GM12878 (cell line): ENCODE measurements around the gene UBE2M. TPM values are rescaled to one million over a fixed set of nuclear protein-coding genes. Genes with fewer than 3 reads are reported as not detected.

Source experiments
- ATAC-seq: fragments of 200-7000 bp; cut with Tn5 transposase; 3 replicates; pipeline ENCODE4 v1.9.1; 2020; ENCODE audit warnings: mild to moderate bottlenecking, moderate library complexity
- BruUV-seq: library from RNA; stranded (reverse); fragments of 400-500 nt; replicated peaks from 2 replicates; lab custom pipeline; 2021; lab: Mats Ljungman, UMichigan
- CTCF ChIA-PET: fragments of 300-600 bp; sonication (Branson Sonifier 250); formaldehyde crosslinking; extraction: SDS; loops from one replicate; lab custom pipeline; 2021; ENCODE audit warnings: inconsistent platforms; lab: Yijun Ruan, JAX
- POLR2A ChIA-PET: fragments of 350-600 bp; formaldehyde crosslinking; extraction: SDS; loops from one replicate; lab custom pipeline; 2021; ENCODE audit warnings: inconsistent platforms; lab: Charles Lee
- RAD21 ChIA-PET: fragments of 300-600 bp; sonication (Branson Sonifier 250); formaldehyde crosslinking; loops from one replicate; lab custom pipeline; 2023; ENCODE audit warnings: antibody characterized with exemption; ENCODE audit not compliant: unreplicated experiment; lab: Charles Lee
- SMC1A ChIA-PET: fragments of 300-600 bp; sonication (Branson Sonifier 250); formaldehyde crosslinking; loops from one replicate; lab custom pipeline; 2023; ENCODE audit not compliant: unreplicated experiment, uncharacterized antibody; lab: Charles Lee
- DNase-seq: peaks from one replicate; pipeline ENCODE4 v3.0.0-alpha.2; 2011; ENCODE audit warnings: low read depth, low spot score
- FAIRE-seq: peaks from 3 replicates; lab custom pipeline; 2011; peaks lifted over from hg19 to GRCh38; lab: Jason Lieb, UNC
- H2AFZ ChIP-seq: 2 replicates; pipeline ENCODE4 v1.6.0; 2011; ENCODE audit warnings: low read depth, low read length, control low read depth; ENCODE audit not compliant: control insufficient read depth
- H3K27ac ChIP-seq: 2 replicates; pipeline ENCODE4 v1.5.1; 2011; ENCODE audit warnings: control low read depth; ENCODE audit not compliant: control insufficient read depth, insufficient read depth
- H3K27me3 ChIP-seq, 2 experiments: replicated peaks in 1 of 2; 2 replicates each; pipeline versions ENCODE4 v1.6.0 to v1.6.1; 2011; ENCODE audit warnings: low read length in 1 of 2; ENCODE audit not compliant: control insufficient read depth in 2 of 2, insufficient read depth in 2 of 2
- H3K36me3 ChIP-seq, 2 experiments: 2 replicates each; pipeline ENCODE4 v1.5.1; 2011; ENCODE audit warnings: low read length in 1 of 2; ENCODE audit not compliant: control insufficient read depth in 2 of 2, insufficient read depth in 2 of 2
- H3K4me1 ChIP-seq: 2 replicates; pipeline ENCODE4 v1.6.1; 2011; ENCODE audit warnings: mild to moderate bottlenecking, low read length, moderate library complexity, mixed read lengths; ENCODE audit not compliant: control insufficient read depth, insufficient read depth
- H3K4me2 ChIP-seq: 2 replicates; pipeline ENCODE4 v1.6.0; 2011; ENCODE audit warnings: control low read depth; ENCODE audit not compliant: control insufficient read depth, insufficient read depth
- H3K4me3 ChIP-seq: fragments of 200-600 bp; sonication (generic); 2 replicates; pipeline ENCODE4 v1.5.1; 2016
- H3K79me2 ChIP-seq: 2 replicates; pipeline ENCODE4 v1.6.0; 2011; ENCODE audit warnings: low read length; ENCODE audit not compliant: control insufficient read depth, insufficient read depth
- H3K9ac ChIP-seq: 2 replicates; pipeline ENCODE4 v1.8.0; 2011; ENCODE audit warnings: low read length, control low read depth, mixed read lengths; ENCODE audit not compliant: control insufficient read depth, insufficient read depth
- H3K9me3 ChIP-seq: replicated peaks from 3 replicates; pipeline ENCODE4 v1.5.1; 2011; ENCODE audit warnings: mild to moderate bottlenecking, low read length; ENCODE audit not compliant: control insufficient read depth, insufficient read depth
- H4K20me1 ChIP-seq: 2 replicates; pipeline ENCODE4 v1.6.0; 2011; ENCODE audit not compliant: control insufficient read depth, insufficient read depth
- BHLHE40 ChIP-seq, 2 experiments: fragments of 450-650 bp in 1 of 2; IDR thresholded peaks; 2 replicates each; pipeline ENCODE4 v1.6.1; 2011 to 2017; ENCODE audit warnings: low read depth in 2 of 2, borderline replicate concordance in 1 of 2, improper control_type of control experiment in 1 of 2, low read length in 1 of 2, mild to moderate bottlenecking in 1 of 2
- IKZF1 ChIP-seq: fragments of 450-650 bp; conservative IDR thresholded peaks from 2 replicates; pipeline ENCODE4 v1.6.1; 2017; ENCODE audit warnings: antibody characterized with exemption, mild to moderate bottlenecking
- NRF1 ChIP-seq: conservative IDR thresholded peaks from 2 replicates; pipeline ENCODE4 v1.6.1; 2011; ENCODE audit warnings: mild to moderate bottlenecking, low read depth, low read length, improper control_type of control experiment
- SMAD1 ChIP-seq: fragments of 450-650 bp; IDR thresholded peaks from 2 replicates; pipeline ENCODE4 v1.6.1; 2018; ENCODE audit warnings: mild to moderate bottlenecking, low read depth; ENCODE audit not compliant: partially characterized antibody
- SMARCA5 ChIP-seq: fragments of 450-650 bp; IDR thresholded peaks from 2 replicates; pipeline ENCODE4 v1.6.1; 2017; ENCODE audit warnings: mild to moderate bottlenecking
- WGBS: methylation state at CpG from one replicate; pipeline ENCODE4 v1.1.6; 2016; ENCODE audit warnings: low lambda C conversion rate; ENCODE audit not compliant: insufficient replicate concordance, insufficient coverage; ENCODE audit errors: missing lambda C conversion rate; 5-methylcytosine and 5-hydroxymethylcytosine counted together
- in situ Hi-C: fragments of 300-500 bp; cut with MboI; formaldehyde crosslinking; loops from 9 replicates; pipeline ENCODE4 v1.14.3; 2018; ENCODE audit warnings: mixed read lengths
- intact Hi-C: fragments of 100-400 bp; cut with micrococcal nuclease; formaldehyde crosslinking; loops from one replicate; pipeline ENCODE4 v1.14.2; 2022; ENCODE audit not compliant: unreplicated experiment
- polyA plus RNA-seq, 11 experiments: library from polyadenylated mRNA; depleted of rRNA in 4 of 11; unstranded in 6 of 11; stranded (reverse) in 5 of 11; fragments of >200 nt; fragmentation: Nextera tagmentation in 4 of 11; fragmentation: Illumina TruSeq in 1 of 11; extraction: Ambion mirVana in 4 of 11; extraction: Trizol in 1 of 11; gene quantifications; 1 replicate in 1 of 11; 2 replicates in 10 of 11; pipeline versions ENCODE4 v1.2.1 to v1.2.3, GENCODE V29; 2011 to 2016; ENCODE audit warnings: inconsistent platforms in 2 of 11, missing spikeins in 2 of 11, low read depth in 1 of 11
- total RNA-seq, 4 experiments: library from RNA; depleted of rRNA in 3 of 4; stranded (reverse); fragments of >200 nt in 3 of 4; fragmentation: Illumina TruSeq in 1 of 4; extraction: Trizol in 1 of 4; gene quantifications; 2 replicates each; pipeline versions ENCODE4 v1.2.1 to v1.2.3, GENCODE V29; 2013 to 2021
- TF ChIP-seq, protein P1 (sequence below): fragments of 450-650 bp; conservative IDR thresholded peaks from 2 replicates; pipeline ENCODE4 v1.6.1; 2017; ENCODE audit warnings: mild to moderate bottlenecking, moderate library complexity

UBE2M gene
- total and polyA plus RNA-seq, 10 of the 15 experiments (the other 5 are each of a cell fraction or from before 2014, with no cell fraction given), result 1.4 to 105 (median 73.9) TPM

DNA sequence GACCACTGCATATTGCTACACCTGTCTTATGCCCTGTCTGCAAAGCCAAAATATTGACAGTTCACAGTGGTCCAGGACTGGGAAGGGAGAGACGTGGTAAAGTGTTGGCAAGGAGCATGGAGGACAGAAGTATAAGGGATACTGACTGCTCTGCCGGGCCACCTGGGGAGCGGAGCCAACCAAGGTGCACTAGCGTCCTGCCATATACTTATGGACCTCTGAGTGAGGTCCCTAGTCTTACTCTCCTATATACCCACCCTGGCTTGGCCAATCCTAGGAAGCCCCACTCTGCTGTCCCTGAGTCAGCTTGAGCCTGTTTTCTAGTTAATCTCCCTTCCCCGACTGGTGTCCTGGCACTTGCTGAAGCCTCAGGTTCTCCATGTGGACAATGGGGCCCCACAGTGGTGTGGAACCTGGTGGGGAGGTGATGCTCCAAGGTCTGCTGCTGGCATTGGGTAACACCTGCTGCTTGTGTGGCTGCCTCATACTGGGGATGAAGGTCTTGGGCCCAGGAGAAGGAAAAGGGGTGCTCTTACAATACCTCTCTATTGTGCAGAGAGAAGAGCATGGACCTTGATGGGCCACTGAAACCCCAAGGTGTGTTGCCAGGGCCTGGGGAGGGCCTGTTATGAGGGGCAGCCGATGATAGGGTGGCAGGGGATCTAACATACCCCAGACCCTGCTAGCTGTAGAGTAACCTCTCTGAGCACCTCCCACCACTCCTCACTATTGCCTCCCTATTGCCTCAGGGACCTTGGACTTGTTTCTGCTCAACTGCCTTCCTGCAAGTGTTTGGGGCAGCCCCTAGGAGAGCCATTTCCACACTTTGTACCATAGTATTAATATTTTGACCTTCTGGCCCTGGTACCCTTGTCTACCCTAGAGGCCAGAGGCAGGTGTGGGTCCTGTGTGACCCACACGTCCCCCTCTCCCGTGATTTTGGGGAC lies 21.3 kb downstream of the UBE2M start:
- intact Hi-C loops, result no loop called here
- ATAC-seq (peak; percentile 18; the same call in 1 of the 3 replicates), DNase-seq (no peak), FAIRE-seq (no peak)
- no peaks in the 10 kb centered on the region for H3K9me3 ChIP-seq
- ChIA-PET RAD21 (interaction anchor here (1.0 kb wide), 1 partner anchor 17 kb away, joined by 3 read pairs; the partner anchor contains the start of gene ZBTB45), CTCF (interaction anchor here (1.0 kb wide), 1 partner anchor 17 kb away, joined by 3 read pairs; the partner anchor contains the start of gene ZBTB45), SMC1A (no interaction called here), POLR2A (interaction anchor here (0.7 kb wide), 1 partner anchor 25 kb away, joined by 4 read pairs; no protein-coding TSS in a partner anchor)
- no peaks in the 10 kb centered on the region for H3K36me3 ChIP-seq
- H3K27ac ChIP-seq, result no peak overlapping the region
- no peaks in the 10 kb centered on the region for H3K79me2 ChIP-seq
- no peak overlapping the region for H3K9ac ChIP-seq
- H3K27me3 ChIP-seq, result peaks cover 0 to 1% of the 10 kb centered on the region in 2 experiments; a peak in 2 of 4 replicates
- no peaks in the 10 kb centered on the region for H4K20me1 ChIP-seq
- no peaks in the 10 kb centered on the region for H3K4me1 ChIP-seq
- BruUV-seq, result no TSS peak
- H3K4me3 ChIP-seq, result no peak overlapping the region
- H3K4me2 ChIP-seq, result no peak overlapping the region
- WGBS, result 50% methylated on average over 8 of the region's 8 CpGs
- in situ Hi-C loops, result no loop called here
- H2AFZ ChIP-seq, result no peak overlapping the region
- TF ChIP-seq NRF1 (no peak), SMARCA5 (no peak), IKZF1 (no peak), SMAD1 (no peak), BHLHE40 (IDR thresholded peaks at IDR 0.05; ENCODE audit: borderline replicate concordance in 1 of 2, low read depth in 2 of 2, low read length in 1 of 2) (no peak)
- TF ChIP-seq, protein P1, sequence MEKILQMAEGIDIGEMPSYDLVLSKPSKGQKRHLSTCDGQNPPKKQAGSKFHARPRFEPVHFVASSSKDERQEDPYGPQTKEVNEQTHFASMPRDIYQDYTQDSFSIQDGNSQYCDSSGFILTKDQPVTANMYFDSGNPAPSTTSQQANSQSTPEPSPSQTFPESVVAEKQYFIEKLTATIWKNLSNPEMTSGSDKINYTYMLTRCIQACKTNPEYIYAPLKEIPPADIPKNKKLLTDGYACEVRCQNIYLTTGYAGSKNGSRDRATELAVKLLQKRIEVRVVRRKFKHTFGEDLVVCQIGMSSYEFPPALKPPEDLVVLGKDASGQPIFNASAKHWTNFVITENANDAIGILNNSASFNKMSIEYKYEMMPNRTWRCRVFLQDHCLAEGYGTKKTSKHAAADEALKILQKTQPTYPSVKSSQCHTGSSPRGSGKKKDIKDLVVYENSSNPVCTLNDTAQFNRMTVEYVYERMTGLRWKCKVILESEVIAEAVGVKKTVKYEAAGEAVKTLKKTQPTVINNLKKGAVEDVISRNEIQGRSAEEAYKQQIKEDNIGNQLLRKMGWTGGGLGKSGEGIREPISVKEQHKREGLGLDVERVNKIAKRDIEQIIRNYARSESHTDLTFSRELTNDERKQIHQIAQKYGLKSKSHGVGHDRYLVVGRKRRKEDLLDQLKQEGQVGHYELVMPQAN, result no peak
